Cardiac fibroblast (primary cell): ENCODE data around the gene ABLIM3.

Source experiments
- DNase-seq, 2 donors: peaks; one replicate each; pipeline versions ENCODE4 v3.0.0 to v3.0.0-alpha.2; 2010; ENCODE audit warnings: low read depth in 2 of 2
- H3K4me3 ChIP-seq, 2 donors: replicated peaks in 1 of 2; 1 replicate in 1 of 2; 2 replicates in 1 of 2; pipeline ENCODE4 v1.5.1; 2011; ENCODE audit warnings: low read depth in 2 of 2, low read length in 2 of 2, mild to moderate bottlenecking in 2 of 2, moderate library complexity in 1 of 2
- TF ChIP-seq, protein P1 (sequence below): IDR thresholded peaks from one replicate; pipeline ENCODE4 v1.5.1; 2011; ENCODE audit warnings: low read depth, mild to moderate bottlenecking, low read length, inconsistent platforms

Gene ABLIM3

DNA sequence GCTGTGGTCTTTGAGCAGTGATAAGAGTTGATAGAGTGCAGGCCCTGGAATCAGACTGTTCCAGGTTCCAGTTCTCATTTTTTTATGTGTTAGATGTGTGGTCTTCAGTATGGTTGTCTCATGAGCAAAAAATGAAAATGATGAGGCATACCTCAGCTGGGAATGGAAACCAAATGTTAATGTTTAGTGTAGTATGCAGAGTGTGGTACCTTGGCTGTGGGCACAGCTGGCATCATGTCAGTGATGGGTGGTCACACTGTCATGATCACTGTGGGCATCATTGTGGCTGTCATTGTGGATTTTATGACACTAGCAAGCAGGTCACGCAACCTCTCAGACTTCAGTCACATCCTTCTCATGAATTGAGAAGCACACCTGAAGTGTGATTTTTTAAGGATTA, 6.4 kb downstream of the ABLIM3 start:
- H3K4me3 ChIP-seq: no peak overlapping the region
- DNase-seq: no peak
- TF ChIP-seq, protein P1, sequence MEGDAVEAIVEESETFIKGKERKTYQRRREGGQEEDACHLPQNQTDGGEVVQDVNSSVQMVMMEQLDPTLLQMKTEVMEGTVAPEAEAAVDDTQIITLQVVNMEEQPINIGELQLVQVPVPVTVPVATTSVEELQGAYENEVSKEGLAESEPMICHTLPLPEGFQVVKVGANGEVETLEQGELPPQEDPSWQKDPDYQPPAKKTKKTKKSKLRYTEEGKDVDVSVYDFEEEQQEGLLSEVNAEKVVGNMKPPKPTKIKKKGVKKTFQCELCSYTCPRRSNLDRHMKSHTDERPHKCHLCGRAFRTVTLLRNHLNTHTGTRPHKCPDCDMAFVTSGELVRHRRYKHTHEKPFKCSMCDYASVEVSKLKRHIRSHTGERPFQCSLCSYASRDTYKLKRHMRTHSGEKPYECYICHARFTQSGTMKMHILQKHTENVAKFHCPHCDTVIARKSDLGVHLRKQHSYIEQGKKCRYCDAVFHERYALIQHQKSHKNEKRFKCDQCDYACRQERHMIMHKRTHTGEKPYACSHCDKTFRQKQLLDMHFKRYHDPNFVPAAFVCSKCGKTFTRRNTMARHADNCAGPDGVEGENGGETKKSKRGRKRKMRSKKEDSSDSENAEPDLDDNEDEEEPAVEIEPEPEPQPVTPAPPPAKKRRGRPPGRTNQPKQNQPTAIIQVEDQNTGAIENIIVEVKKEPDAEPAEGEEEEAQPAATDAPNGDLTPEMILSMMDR: no peak

DNA sequence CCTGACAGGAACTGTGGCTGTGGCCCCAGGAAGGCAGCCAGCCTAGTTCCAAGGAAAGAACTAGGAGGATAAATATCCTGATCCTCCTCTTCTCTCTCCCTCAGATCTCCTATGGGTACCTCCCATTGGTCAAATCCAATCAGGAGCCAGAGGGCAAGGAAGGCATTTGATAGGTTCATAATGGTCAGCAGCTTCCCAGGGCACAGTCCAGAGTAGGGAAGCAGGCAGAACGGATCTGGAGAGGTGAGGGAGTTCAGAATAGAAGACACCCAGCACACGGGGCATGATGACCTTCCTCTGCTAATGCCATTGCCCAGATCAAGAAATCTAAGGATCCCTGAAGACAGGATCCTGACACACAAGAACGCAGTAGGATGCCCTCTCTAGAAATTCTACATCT, 8.6 kb downstream of the ABLIM3 start:
- DNase-seq: peak in 1 of 2 donors; percentile 59
- TF ChIP-seq, protein P1: no peak
- no peak overlapping the region for H3K4me3 ChIP-seq

DNA sequence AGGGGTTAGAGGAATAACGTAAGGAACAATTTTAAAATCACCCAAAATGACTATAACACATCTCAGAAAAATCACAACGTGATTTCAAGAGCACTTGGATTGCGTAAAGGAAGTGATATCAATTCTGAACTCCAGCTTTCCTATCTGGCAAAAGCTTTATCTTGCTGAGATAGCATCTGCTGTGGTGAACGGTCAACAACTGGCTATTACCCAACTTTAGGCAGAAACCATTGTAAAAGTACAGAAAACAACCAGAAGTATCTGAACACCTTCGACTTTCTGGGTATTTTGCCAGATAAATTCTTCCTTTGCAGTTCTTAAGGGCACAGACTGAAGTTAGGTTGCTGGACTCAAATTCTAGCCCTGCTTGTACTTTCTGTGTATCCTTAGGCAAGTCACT, 9.2 kb downstream of the ABLIM3 start:
- no peak overlapping the region for H3K4me3 ChIP-seq
- DNase-seq: peak in 1 of 2 donors; percentile 85
- TF ChIP-seq, protein P1: no peak

DNA sequence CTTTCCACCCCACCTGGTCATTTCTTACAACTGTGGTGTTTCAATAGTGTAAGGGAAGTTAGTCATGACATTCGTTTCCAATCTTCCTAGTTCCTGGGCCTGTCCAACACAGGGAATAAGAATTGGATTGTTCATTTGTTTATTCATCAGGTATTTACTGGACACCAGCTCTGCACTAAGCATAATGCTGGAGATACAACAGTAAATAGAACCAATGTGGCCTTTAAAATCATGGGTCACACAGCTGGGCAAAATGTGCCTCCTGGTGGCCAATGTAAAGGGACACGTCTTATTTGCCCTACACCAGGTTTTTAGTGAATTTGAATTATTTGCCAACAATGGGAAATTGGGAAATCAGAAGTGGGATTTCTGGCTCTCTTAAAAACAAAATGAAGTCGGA, 10.4 kb downstream of the ABLIM3 start:
- H3K4me3 ChIP-seq: no peak overlapping the region
- DNase-seq: peak in 1 of 2 donors; percentile 39
- TF ChIP-seq, protein P1: peak; percentile 40

DNA sequence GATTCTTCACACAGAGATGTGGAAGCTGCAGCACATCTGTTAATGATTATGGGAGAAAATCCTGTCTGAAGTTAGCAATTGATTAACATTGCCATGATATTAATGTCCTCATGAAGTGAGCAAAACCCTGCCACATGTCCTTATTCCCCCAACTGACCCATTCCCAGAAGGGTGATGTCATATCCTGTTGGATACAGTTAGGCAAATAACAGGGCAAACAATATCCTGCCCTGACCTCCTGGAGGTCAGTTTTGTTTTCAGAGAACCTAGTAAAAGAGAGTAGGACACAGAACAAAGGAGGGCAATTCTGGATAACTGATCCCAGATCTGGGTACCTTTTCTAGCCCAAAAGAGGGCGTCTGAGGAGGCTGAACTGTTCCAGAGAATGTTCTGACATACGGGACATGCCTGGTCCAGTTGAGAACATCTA, 11.0 kb downstream of the ABLIM3 start:
- DNase-seq: peak; percentile 60 to 66
- H3K4me3 ChIP-seq: no peak overlapping the region
- TF ChIP-seq, protein P1: no peak

DNA sequence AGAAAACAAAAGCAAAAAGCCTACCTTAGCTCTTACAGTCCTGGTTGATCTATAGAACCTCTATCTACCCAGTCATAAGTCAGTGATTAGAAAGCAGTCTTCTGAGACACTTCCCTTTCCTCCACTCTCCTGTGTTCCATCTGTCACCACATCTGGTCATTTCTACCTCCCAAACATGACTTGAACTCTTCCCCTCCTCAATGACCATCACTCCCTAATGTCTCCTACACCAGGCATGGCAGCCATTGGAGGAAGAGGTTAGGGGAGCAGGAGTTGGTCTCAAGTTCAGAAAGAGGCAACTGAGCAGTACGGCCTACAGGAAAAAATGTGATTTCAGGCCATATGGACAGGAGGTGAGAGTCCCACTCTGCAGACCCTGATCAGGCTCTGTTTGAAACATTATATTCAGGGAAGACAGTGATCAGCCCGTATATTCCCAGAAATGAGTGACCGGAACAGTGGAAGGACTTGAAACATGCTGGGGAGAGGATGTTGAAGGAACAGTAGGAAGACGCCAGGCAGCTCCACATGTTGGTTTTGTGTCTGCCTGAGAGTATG, 12.0 kb downstream of the ABLIM3 start:
- H3K4me3 ChIP-seq: no peak overlapping the region
- no peak for DNase-seq
- TF ChIP-seq, protein P1: no peak
